ENCODE measurements around the gene KRTAP5-7. TPM values are rescaled to one million over a fixed set of nuclear protein-coding genes. Genes with fewer than 3 reads are reported as not detected.
"Not testable (repeated sequence)": the region's sequence is repeated elsewhere in the genome, so short reads cannot be mapped to it uniquely, and the experiment has no call there.

The KRTAP5-7 gene
- total and polyA plus RNA-seq, 2 of the 8 experiments (the other 6 are each of a cell fraction or from before 2014, with no cell fraction given), result not detected

GRCh38 chr11:71571101-71571850 is 44.2 kb downstream of the KRTAP5-7 start:
- H3K79me2 ChIP-seq (ENCODE audit: control insufficient read depth in 1 of 2, insufficient read depth in 2 of 2, low read length in 2 of 2); H4K91ac ChIP-seq (replicated peaks; ENCODE audit: insufficient read length, low read length); H3K27ac ChIP-seq (ENCODE audit: low read depth, low read length); H2BK15ac ChIP-seq (ENCODE audit: low read length); H2BK12ac ChIP-seq (ENCODE audit: low read depth, low read length); H3K4me2 ChIP-seq (ENCODE audit: insufficient read depth in 1 of 2, low read depth in 2 of 2, low read length in 2 of 2); H3K23ac ChIP-seq (ENCODE audit: insufficient read length); H2BK20ac ChIP-seq (ENCODE audit: low read length); H3K14ac ChIP-seq (ENCODE audit: insufficient read length); H3K4me3 ChIP-seq (ENCODE audit: extremely low read depth in 1 of 4, insufficient read depth in 2 of 4, low read depth in 3 of 4, low read length in 4 of 4); H3K9me3 ChIP-seq (ENCODE audit: insufficient read depth in 2 of 2, low read depth in 1 of 2, low read length in 1 of 2); H3K23me2 ChIP-seq (ENCODE audit: low read depth, low read length); H4K8ac ChIP-seq (ENCODE audit: extremely low read depth, insufficient read depth, low read length); H2BK120ac ChIP-seq (replicated peaks; ENCODE audit: low read depth, low read length); H3K79me1 ChIP-seq (ENCODE audit: low read depth, low read length); H3K9ac ChIP-seq (replicated peaks in 1 of 4; ENCODE audit: extremely low read depth in 1 of 4, low read depth in 3 of 4, low read length in 3 of 4); H3K36me3 ChIP-seq (ENCODE audit: control insufficient read depth in 2 of 4, insufficient read depth in 4 of 4, low read length in 3 of 4); H4K5ac ChIP-seq (ENCODE audit: insufficient read length, low read depth, low read length); DNase-seq (ENCODE audit: low read depth in 1 of 2, low spot score in 2 of 2); H2BK5ac ChIP-seq (ENCODE audit: low read depth, low read length); POLR2A ChIA-PET (ENCODE audit: partially characterized antibody); H4K20me1 ChIP-seq (replicated peaks in 1 of 2; ENCODE audit: control insufficient read depth in 1 of 2, insufficient read depth in 2 of 2, low read length in 2 of 2); H2AFZ ChIP-seq (ENCODE audit: low read length); H3K18ac ChIP-seq (ENCODE audit: extremely low read depth, low read length); H3K4ac ChIP-seq (replicated peaks; ENCODE audit: insufficient read length, low read depth, low read length); FAIRE-seq; H2AK5ac ChIP-seq (ENCODE audit: low read depth, low read length); H3K4me1 ChIP-seq (replicated peaks in 1 of 4; ENCODE audit: control insufficient read depth in 3 of 4, insufficient read depth in 4 of 4, low read length in 3 of 4); H3K56ac ChIP-seq (replicated peaks; ENCODE audit: insufficient read length, low read depth, low read length); H3K27me3 ChIP-seq (replicated peaks in 1 of 4; ENCODE audit: control insufficient read depth in 3 of 4, extremely low read depth in 1 of 4, insufficient read depth in 3 of 4, low read length in 3 of 4): not testable (repeated sequence)
- CTCF ChIA-PET (ENCODE audit: partially characterized antibody), result interaction anchor here (1.2 to 5.4 kb wide), 3 partner anchors 7 to 1089 kb away, joined by 3 to 37 read pairs (median 11); partner anchors contain the start of genes KRTAP5-10 and KRTAP5-11
- WGBS, 2 experiments (ENCODE audit: extremely low coverage in 1 of 2, insufficient coverage in 1 of 2, insufficient read length in 1 of 2, insufficient replicate concordance in 2 of 2, low coverage in 1 of 2, low lambda C conversion rate in 2 of 2, missing lambda C conversion rate in 1 of 2), result 94% methylated on average over 32 of the region's 39 CpGs; no CpG with 5 or more reads in 1 of the 2 experiments
